C4-2B (cell line): ENCODE data around the gene ATP2B2.

Source experiments
- CTCF ChIP-seq: fragments of 450-650 bp; conservative IDR thresholded peaks from 2 replicates; pipeline ENCODE4 v1.5.1; 2017; ENCODE audit warnings: mild to moderate bottlenecking
- ZFX ChIP-seq: fragments of 450-650 bp; IDR thresholded peaks from 2 replicates; pipeline ENCODE4 v1.6.1; 2017

- TF ChIP-seq CTCF = no peak
- no peak for TF ChIP-seq ZFX
Measured at GRCh38 chr3:10462641-10463532, 42.5 kb downstream of the ATP2B2 start.
